Sigmoid colon (tissue), 4 donors: Measurements from ENCODE around the gene BPIFB3.
"Not testable (repeated sequence)": the region's sequence is repeated elsewhere in the genome, so short reads cannot be mapped to it uniquely, and the experiment has no call there.

Source experiments
- EP300 ChIP-seq, 4 donors: sonication (generic); formaldehyde crosslinking; IDR thresholded peaks; one replicate each; pipeline ENCODE4 v1.6.1; 2017; ENCODE audit warnings: antibody characterized with exemption in 4 of 4
- POLR2AphosphoS5 ChIP-seq, 4 donors: sonication (generic); formaldehyde crosslinking; IDR thresholded peaks; one replicate each; pipeline ENCODE4 v1.6.1; 2017; ENCODE audit warnings: antibody characterized with exemption in 4 of 4
- TF ChIP-seq, protein P1 (sequence below), 4 experiments: fragments of 450-650 bp in 3 of 4; fragments of 200-600 bp in 1 of 4; IDR thresholded peaks; one replicate each; pipeline ENCODE4 v1.5.1; 2016 to 2019; ENCODE audit warnings: antibody characterized with exemption in 4 of 4, mild to moderate bottlenecking in 3 of 4, moderate library complexity in 2 of 4

DNA sequence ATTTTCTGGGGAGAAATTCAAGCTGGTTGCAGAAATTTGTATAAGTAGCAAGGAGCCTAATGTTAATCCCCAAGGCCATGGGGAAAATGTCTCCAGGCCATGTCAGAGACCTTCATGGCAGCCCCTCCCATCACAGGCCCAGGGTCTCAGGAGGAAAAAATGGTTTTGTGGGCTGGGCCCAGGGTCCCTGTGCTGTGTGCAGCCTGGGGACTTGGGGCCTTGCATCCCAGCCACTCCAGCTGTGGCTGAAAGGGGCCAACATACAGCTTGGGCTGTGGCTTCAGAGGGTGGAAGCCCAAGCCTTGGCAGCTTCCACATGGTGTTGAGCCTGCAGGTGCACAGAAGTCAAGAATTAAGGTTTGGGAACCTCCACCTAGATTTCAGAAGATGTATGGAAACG lies 68.6 kb downstream of the BPIFB3 start:
- not testable (repeated sequence) for TF ChIP-seq EP300, POLR2AphosphoS5 (IDR thresholded peaks at IDR 0.05)
- TF ChIP-seq, protein P1, sequence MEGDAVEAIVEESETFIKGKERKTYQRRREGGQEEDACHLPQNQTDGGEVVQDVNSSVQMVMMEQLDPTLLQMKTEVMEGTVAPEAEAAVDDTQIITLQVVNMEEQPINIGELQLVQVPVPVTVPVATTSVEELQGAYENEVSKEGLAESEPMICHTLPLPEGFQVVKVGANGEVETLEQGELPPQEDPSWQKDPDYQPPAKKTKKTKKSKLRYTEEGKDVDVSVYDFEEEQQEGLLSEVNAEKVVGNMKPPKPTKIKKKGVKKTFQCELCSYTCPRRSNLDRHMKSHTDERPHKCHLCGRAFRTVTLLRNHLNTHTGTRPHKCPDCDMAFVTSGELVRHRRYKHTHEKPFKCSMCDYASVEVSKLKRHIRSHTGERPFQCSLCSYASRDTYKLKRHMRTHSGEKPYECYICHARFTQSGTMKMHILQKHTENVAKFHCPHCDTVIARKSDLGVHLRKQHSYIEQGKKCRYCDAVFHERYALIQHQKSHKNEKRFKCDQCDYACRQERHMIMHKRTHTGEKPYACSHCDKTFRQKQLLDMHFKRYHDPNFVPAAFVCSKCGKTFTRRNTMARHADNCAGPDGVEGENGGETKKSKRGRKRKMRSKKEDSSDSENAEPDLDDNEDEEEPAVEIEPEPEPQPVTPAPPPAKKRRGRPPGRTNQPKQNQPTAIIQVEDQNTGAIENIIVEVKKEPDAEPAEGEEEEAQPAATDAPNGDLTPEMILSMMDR (IDR thresholded peaks at IDR 0.05), result not testable (repeated sequence)
